ENCODE measurements around the gene S100A9.

GRCh38 chr1:153357853-153358690 lies at the start of gene S100A9:
- TF ChIP-seq TCF12 (IDR thresholded peaks at IDR 0.05; ENCODE audit: low read depth) = no peak
- no peak for TF ChIP-seq CEBPB (IDR thresholded peaks at IDR 0.05)
- TF ChIP-seq EP300 (IDR thresholded peaks at IDR 0.05; ENCODE audit: borderline replicate concordance) = no peak
- TF ChIP-seq MAX (IDR thresholded peaks at IDR 0.05) = no peak
- no peak for TF ChIP-seq YY1 (IDR thresholded peaks at IDR 0.05; ENCODE audit: low read depth)
- TF ChIP-seq TAF1 (IDR thresholded peaks at IDR 0.05; ENCODE audit: low read depth) = no peak
- TF ChIP-seq REST (IDR thresholded peaks at IDR 0.05; ENCODE audit: low read depth) = no peak
- TF ChIP-seq RAD21 (IDR thresholded peaks at IDR 0.05; ENCODE audit: low read depth) = no peak
- no peak for TF ChIP-seq ZBTB7A (IDR thresholded peaks at IDR 0.05; ENCODE audit: low read depth)
- TF ChIP-seq CREB1 (IDR thresholded peaks at IDR 0.05; ENCODE audit: low read depth) = no peak
- TF ChIP-seq EGR1 (IDR thresholded peaks at IDR 0.05) = no peak
- TF ChIP-seq NFIC (IDR thresholded peaks at IDR 0.05) = no peak
- no peak for TF ChIP-seq USF1 (IDR thresholded peaks at IDR 0.05)
- no peak for TF ChIP-seq FOXM1 (IDR thresholded peaks at IDR 0.05; ENCODE audit: borderline replicate concordance, low read depth)
